NOMO-1 treated with DMSO at 0.1 percent for 48 hours (cell line): Measurements from ENCODE around the gene ADCY2.

Experiments
- DNase-seq: peaks from one replicate; lab custom pipeline; 2025; ENCODE audit not compliant: unreplicated experiment; lab: John Stamatoyannopoulos, UW

ADCY2 gene

DNA sequence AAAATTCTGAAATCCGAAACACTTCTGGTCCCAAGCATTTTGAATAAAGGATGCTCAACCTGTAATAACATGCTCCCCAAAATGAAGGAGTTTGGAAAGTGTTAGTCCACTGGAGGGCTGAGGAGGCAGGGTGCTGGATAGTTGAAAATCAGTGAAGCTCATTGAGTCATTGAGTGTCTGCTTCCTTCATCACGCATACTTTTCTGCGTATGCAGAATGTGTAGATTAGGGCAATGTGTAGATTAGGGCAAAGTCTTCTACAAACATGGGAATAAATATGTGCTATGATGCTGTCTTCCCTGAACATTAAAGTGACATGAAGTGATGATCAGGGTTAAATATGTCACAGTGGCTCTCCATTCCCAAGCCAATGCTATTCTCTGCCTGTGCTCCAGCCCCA, 261.2 kb downstream of the ADCY2 start:
- no peak for DNase-seq

DNA sequence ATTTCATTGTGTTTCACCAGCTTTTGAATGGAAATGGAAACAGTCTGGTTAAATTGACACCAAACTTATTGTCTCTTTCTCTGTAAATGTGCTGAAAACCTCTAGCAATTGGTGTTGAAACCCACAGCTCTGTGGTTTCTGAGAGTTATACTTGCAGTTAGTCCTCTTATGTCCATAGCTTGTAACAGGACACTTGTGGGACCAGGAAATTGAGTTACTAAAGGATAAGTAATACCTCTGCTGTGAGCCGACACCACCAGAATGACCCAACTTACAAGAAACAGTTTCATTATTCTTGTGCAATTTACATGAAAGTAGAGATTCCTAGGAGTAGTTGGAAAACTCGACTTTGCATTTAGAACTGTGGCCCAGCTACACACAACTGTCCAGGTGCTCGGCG, 263.5 kb downstream of the ADCY2 start:
- DNase-seq, result no peak

DNA sequence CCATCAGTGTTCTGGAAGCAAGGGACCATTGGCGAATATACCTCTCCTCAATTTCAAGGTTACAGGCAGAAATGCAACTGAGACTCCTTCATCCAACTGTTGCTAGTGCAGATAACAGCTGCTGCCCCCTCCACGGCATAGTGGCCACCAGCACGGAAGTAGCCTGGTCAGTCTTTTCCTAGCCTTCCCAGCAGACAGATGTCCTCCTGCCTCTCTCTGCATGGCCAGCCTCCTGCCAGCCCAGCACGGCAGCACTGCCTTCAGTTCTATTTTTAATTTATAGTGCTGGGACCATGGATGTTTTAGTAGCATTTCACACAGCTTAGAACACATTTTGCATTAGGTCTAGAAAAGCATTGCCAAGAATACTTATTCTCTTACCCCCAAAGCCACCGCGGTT, 266.4 kb downstream of the ADCY2 start:
- DNase-seq, result no peak

DNA sequence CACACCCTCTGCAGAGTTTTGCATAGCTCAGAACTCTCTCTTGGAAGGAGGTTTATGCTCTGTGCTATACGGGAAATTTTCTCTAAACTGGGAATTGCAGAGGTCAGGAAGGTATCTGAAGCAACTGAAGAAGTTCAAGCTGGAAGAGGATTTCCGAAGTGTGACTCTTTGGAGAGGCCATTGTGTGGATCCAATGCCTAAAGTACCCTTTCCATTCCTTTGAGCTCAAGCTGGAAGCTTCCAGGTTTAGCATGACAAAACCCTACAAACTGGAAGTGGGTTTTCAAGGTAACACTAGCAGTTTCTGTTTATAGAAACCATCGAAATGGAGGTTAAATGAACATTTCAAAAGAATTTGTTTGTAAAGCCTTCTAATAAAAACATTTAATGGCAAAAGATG, 267.9 kb downstream of the ADCY2 start:
- no peak for DNase-seq

DNA sequence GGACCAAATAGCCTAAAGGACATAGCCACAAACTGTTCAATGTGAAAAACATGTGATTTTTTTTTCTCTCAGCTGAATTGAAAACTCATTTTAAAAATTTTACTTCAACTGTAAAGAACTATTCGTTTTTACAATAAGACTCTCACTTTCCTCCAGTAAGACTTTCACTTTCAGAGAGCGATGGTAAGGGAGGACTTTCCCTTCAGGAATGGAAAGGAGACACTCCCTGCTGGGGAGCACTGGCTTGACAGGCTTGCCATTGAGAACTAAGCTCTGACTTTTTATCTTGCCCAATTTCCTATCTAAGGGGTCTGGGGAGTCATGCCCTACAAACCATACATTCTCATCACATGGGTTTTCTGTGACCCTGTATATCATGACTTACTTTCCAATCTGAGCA, 268.3 kb downstream of the ADCY2 start:
- no peak for DNase-seq

DNA sequence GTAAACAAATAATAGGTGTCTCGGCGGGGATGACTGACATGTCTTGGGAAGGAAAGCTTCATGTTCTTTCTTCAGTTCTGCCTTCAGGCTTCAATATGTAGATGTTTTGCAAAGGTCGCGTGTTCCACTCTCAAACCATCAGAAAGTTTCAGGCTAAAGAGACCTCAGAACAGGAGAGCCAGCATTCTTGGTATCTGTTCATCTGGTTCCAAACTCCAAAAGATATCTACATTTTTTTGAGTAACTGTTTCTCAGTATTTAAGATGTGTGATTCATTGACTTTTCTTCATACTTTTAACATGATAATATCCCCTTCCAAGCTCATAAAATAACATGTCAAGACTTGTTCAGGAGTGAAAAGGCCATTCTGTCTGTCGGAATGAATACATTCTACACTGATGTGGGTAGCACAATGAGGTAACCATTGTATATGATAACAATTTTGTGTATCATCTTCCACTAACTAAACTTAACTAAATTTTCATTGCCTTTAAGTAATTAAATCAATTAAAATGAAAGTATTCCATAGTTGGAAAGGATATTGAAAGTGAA, 271.4 kb downstream of the ADCY2 start:
- no peak for DNase-seq

DNA sequence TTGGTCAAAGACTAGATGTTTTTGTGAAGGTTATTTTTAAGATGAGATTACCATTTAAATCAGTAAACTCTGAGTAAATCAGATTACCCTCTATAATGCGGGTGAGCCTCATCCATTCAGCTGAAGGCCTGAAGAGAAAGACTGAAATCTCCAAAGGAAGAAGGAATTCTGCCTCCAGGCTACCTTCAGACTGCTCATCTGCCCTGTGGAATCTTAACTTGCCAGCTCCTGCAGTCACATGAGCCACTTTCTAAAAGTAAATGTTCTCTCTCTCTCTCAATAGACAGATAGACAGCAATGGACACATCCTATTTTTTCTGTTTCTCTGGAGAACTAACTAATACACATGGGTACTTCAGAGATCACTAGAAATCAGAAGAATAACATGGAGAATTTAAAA, 272.2 kb downstream of the ADCY2 start:
- no peak for DNase-seq

DNA sequence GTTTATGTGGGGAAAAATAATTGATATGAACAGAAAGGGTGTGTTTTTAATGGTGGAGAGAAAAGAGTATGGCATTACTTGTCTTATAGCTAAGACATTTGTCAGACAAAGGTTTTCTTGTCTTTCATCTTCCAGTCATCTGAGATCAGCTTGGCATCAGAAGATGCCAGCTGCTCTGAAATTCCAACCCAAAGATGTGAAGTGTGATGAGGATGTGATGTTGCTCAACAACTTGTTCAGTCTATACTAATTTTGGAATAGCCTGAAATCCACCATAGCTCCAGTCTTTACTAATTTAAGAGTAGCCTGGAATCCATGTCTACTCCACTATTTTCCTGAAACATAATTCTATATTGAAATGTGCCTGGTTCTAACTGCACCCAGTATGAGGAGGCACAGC, 272.7 kb downstream of the ADCY2 start:
- no peak for DNase-seq

DNA sequence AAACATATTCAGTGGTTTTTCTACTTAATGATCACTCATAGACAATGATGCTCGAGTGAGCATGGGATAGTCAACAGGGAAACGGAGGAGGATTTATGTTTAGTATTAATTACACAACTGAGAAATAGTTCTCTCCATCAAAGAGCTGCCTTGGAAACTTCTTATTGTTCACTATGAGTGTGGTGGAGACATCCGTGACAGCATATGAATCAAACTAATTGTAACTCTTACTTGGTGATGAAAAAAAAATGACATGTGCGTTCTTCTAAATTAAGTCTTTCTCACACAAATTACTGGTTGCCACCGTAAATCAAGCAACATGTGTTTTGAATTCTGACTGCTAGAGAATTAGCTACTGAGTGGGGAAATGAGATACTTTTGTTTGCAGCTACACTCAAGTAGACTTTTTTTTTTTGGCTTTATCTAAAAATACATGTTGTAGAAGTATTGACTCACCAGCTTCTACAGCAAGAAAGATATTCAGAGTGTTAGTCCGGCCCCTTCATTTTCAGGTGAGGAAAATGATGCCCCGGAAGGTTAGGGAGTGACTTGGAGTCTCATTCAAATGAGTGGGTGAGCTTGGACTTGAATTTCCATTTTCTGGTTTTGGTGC, 275.5 kb downstream of the ADCY2 start:
- DNase-seq, result no peak

DNA sequence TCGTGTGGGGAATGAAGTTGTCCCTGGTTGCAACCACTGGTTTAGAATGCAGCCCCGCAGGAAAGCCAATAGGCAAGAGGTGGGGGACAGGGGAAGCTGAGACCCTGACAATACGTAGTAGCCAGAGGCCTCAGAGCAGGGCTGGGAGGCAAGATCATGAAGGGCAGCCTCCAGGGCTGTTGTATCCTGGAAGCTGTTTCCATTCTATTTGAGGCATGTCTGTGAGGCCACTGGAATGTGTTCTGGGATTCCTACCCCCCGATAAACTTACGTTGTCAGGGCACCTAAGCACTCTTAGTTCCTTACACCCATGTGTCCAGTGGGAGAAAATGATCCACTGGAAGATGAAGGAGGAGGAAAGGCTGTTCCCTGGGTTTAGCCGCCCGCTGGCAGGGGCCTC, 277.7 kb downstream of the ADCY2 start:
- DNase-seq, result no peak

DNA sequence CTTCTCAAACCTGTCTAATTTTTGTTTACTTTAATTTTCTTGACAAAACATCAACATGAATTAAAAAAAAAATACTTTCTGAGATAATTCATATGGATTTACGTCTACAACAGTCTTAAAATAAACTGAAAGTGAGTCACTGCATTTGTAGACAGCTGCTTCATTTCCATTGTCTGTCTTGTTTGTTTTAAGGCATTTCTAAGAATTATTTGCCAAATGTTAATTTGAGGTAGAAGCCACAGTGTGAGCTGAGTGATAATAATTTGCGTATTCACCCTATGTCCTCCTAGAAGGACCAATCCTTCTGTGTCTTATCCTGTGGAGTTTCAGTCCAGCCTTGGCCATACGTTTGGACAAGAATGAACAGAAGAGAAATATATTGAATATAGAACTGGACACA, 280.5 kb downstream of the ADCY2 start:
- DNase-seq, result no peak

DNA sequence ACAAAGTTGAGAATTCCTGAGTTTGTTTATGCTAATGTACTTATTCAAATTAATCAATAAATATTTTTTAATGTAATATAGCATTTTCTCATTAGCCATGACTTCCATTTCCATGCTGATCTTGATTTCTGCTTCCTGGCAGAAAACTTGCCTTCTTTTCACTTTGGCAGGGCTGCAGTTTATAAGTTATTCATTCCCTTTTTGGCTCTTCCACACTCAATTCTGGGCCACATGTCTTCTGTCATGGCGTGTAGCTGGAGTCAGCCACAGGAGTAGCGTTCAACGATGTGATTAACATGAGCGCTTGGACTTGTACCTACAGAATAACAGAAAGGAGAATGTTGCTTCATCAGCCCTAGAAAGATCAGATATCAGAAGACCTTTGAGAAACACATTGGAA, 282.1 kb downstream of the ADCY2 start:
- DNase-seq, result no peak

DNA sequence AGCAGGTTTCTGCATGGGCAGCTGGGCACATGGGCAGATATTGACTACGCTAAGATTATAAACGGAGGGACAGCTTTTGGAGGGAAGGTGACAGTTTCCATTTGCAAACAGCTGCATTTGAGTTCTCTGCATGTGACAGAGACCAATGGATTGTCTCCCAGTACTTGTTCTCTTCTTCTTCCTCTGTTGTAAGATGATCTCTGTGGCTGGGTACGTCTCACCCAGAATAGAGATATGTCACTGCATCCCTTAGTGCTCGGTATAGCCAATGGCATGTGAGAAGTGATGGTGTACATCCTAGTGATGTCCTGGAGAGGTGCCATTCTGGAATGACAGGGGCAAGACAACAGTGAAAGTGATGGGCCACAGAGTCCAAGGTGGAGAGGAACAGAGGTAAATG, 283.7 kb downstream of the ADCY2 start:
- no peak for DNase-seq

DNA sequence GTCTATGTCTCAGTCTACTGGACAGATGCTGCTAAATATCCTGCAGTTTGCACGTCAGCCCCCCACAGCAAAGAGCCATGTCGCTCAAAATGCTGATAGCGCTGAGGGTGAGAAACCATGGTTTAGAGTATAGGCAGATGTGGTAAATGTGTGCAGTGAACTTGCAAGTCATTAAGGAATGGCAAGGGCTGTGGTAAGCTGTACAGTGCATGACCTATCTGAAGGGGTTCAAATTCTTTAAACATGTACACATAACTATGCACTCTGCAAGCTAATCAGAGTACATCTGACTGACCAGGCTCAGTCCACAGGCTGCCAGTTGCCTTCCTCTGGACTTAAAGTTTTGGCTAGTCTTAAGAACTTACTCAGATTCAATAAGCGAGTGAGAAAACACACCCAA, 284.3 kb downstream of the ADCY2 start:
- DNase-seq, result no peak

DNA sequence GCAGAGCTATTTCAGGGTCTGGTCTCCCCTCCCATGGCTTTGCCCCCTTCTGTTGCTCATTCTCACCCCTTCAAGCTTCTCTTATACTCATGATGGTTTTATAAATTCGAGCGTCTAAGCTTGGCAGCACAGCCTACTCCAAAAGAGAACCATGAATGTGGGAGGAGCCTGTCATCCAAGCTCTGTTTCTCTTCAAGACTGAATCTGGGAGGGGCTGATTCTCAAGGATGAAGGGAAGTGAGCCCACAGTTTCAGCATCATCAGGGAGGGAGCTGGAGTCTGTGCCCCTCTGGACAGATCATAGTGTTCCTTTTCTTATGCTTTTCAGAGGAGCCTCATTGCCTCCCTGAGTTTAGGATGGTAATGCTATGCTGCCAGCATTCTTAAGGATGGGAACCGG, 286.4 kb downstream of the ADCY2 start:
- DNase-seq, result no peak

DNA sequence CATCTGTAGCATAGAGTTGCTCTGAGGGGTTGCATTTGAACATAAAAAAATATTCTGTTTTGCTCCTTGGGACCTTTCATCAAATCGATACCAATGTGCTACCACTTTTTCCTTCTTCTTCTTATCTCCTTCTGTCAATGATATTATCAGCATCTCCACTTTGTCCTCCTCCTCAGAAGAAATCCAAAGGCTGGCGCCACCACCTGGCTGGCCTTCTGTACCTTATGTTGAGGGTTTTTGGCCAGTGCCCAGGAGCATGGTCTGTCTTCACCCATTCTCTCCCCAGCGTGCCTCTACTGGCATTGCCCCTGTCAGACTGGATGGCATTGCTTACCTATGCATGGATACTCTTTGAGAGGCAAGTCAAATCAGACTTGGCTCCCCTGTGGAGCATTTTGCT, 287.8 kb downstream of the ADCY2 start:
- no peak for DNase-seq

DNA sequence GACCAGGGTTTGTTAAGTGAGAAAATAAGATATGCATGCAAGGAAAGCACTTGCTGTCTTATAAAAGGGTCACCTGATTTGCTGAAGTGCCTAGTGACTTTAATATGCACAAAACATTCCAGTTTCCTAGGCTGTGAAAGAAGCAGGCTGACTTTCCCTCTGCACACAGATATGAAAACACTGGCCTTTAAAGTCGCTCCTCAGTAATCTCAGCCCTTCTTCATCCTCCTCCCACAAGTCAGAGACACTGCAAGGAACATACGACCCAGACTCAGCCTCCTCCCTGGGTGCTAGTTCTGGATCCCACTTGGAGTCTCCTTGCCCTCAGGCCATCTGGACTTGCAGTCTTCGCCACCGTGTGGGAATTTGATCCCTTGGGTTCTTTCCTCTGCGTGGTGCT, 288.9 kb downstream of the ADCY2 start:
- DNase-seq, result no peak

DNA sequence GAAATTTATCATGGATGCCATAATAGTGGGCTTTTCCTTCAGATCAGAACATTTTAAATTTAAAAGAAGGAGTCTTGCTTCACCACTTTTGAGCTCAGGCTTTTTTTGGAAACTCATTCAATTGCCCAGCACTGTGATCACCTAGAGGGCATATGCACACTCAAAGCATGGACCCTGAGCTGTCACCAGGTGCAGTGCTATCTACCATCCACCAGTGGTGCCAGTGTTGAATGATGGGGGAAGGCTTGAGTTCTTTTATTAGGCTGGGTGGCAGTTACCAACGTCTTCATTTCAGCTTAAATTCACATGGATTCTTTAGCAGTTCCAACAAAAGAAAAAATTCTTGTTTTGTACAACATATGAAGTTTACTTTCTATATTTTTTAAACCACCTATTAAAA, 290.9 kb downstream of the ADCY2 start:
- DNase-seq, result no peak

DNA sequence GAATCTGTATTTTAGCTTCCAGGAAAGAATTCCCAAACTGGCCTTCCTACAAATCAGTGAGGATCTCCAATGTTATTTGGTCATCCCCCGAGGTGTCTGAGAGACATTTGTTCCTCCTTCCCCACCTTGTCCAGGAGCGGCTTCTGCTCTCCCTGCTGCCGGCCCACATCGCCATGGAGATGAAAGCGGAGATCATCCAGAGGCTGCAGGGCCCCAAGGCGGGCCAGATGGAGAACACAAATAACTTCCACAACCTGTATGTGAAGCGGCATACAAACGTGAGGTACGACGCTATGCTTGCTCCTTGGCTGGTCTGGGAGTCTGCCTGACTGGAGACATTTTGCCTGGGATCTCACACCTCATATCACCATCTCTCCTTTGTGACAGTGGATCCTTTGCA, 294.6 kb downstream of the ADCY2 start:
- no peak for DNase-seq

DNA sequence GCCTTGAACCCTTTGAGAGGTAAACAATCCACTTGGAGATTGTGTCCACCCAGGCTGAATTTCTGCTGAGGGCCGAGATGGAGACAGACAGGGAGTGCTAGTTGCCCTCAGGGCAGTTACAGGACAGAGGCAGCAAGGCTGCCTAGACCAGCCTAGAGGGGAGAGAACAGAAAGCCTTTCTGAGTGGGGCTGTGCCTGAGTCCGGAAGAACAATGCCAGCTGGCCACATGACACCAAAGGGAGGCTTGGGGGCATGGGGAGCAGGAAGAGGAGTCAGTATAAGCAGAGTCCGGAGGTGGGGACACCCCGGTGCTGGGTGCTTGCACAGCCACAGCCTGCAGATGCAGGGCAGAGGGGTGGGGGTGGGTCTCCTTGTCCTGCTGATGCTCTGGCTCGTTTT, 309.3 kb downstream of the ADCY2 start:
- no peak for DNase-seq

DNA sequence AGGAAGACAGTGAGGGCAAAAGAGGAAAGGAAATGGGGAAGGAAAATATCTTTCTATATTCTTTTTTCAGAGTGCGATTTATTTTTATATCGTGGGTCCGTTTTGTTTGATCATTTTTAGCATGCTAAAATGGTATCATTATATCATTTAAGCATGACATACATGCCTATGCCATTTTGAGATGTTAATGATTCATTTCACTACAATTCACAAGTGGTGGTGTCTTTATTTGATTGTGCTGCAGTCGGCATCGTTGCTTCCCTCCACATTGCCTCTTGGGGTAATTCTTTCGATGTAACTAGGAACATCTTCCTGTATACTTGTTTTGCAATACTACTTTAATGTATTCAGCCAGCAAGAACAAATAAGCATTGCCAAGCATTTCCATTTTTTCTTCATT, 309.8 kb downstream of the ADCY2 start:
- no peak for DNase-seq

DNA sequence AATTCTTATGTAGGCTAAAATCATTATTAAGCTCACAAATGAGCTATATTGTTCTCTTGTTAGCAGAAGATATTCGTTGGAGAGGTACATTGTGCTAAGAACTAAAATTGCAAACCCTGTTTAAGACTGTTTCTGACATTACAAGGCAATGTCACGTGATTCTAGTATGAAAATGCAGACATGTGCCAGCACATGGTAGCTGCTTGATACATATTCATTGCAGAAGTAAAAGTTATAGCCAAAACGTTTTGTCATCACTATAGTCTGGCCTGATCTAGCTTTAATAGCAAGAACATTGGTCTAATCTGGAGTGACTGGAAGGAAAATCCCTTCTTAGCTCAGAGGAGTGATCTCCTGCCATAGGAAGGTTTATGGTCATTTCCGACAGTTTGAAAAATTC, 310.3 kb downstream of the ADCY2 start:
- no peak for DNase-seq

DNA sequence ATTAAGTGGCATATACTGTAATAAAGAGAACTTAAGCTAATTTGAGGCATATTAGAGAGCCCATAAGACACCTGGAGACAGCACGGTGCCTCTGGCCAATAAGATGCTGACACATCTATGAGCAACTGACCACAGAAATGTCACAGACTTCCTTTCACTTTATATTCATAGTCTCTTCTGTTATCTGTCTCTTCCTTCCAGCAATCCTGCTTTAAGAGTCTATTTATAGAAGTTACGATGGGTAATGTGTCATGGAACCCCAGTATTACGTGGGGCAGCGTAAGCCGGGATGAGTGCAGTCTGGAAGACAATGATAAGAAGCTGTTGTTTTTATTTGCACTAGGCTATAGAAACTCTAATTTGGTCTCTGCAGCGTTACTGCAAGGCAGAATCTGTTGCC, 318.2 kb downstream of the ADCY2 start:
- DNase-seq, result no peak

DNA sequence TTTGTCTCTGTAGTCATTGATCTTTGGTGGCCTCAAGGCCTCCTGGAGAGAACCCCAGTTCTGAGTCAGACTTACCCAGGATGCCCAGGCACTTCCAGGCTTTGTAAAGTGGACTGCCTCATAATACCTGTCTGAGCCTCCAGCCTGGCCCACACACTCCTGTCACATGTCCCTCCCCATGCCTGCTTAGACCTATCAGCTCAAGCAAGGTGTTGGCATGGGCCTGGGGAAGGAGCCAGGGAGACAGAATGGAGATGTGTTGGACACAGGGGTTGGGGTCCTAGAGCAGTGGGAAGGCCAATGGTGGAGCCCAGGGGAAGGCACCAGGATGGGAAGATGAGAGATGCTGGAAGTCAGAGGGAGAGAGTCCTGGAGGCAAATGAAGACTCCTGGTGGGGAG, 318.8 kb downstream of the ADCY2 start:
- DNase-seq, result no peak
